Endothelial cell (in vitro differentiated cells): ENCODE data around the gene VPS41. TPM values are rescaled to one million over a fixed set of nuclear protein-coding genes. Genes with fewer than 3 reads are reported as not detected.
"Not testable (repeated sequence)": the region's sequence is repeated elsewhere in the genome, so short reads cannot be mapped to it uniquely, and the experiment has no call there.

Source experiments
- DNase-seq: peaks from one replicate; pipeline ENCODE4 v3.0.0; 2021; ENCODE audit warnings: low spot score
- H3K27ac Mint-ChIP-seq: one replicate; pipeline ENCODE4 v1.8.0; 2021; ENCODE audit warnings: mixed read lengths, inconsistent platforms; ENCODE audit not compliant: unreplicated experiment
- H3K27me3 Mint-ChIP-seq: one replicate; pipeline ENCODE4 v1.8.0; 2021; ENCODE audit warnings: mild to moderate bottlenecking, moderate library complexity, mixed read lengths, inconsistent platforms; ENCODE audit not compliant: unreplicated experiment
- H3K36me3 Mint-ChIP-seq: one replicate; pipeline ENCODE4 v1.8.0; 2021; ENCODE audit warnings: mild to moderate bottlenecking, low read depth, mixed read lengths, inconsistent platforms; ENCODE audit not compliant: unreplicated experiment
- H3K4me1 Mint-ChIP-seq: one replicate; pipeline ENCODE4 v1.8.0; 2021; ENCODE audit warnings: mild to moderate bottlenecking, mixed read lengths, inconsistent platforms; ENCODE audit not compliant: unreplicated experiment
- H3K4me3 Mint-ChIP-seq: one replicate; pipeline ENCODE4 v1.8.0; 2021; ENCODE audit warnings: mild to moderate bottlenecking, mixed read lengths, inconsistent platforms; ENCODE audit not compliant: unreplicated experiment
- H3K9me3 Mint-ChIP-seq: one replicate; pipeline ENCODE4 v1.8.0; 2021; ENCODE audit warnings: mixed read lengths, inconsistent platforms; ENCODE audit not compliant: unreplicated experiment
- total RNA-seq: library from RNA; stranded (reverse); fragmentation: NEBNext Ultra II Directional; extraction: Animal tissue kit (Norgen Biotek cat#: 25700); gene quantifications from one replicate; pipeline ENCODE4 v1.2.1, GENCODE V29; 2021; ENCODE audit not compliant: unreplicated experiment
- TF ChIP-seq, protein P1 (sequence below): fragments of 200-600 bp; sonication (generic); IDR thresholded peaks from one replicate; pipeline ENCODE4 v1.5.0; 2021; ENCODE audit warnings: antibody characterized with exemption; ENCODE audit not compliant: unreplicated experiment

Gene VPS41
- total RNA-seq, 1 donor from 2014 or later: 104 TPM

DNA sequence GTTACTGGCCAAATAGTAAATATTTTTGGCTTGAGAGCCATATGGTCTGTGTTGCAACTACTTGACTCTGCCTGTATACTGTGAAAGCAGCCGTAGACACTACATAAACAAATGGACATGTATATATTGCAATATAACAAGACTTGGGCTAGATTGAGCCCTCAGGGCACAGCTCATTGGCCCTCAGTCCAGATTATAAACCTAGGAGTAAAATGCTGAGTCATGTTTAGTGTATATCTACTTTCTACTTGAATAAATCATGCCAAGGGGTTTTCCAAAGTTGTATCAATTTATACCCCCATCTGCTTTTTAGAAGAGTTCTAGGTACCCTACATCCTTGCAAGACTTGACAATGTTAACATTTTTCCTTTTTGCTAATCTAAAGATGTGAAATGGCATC, 41.3 kb upstream of the VPS41 start:
- no peaks in the 10 kb centered on the region for H3K27me3 Mint-ChIP-seq
- H3K4me1 Mint-ChIP-seq: no peaks in the 10 kb centered on the region
- no peaks in the 10 kb centered on the region for H3K36me3 Mint-ChIP-seq
- no peaks in the 10 kb centered on the region for H3K9me3 Mint-ChIP-seq
- no peak overlapping the region for H3K27ac Mint-ChIP-seq
- H3K4me3 Mint-ChIP-seq: no peak overlapping the region
- TF ChIP-seq, protein P1, sequence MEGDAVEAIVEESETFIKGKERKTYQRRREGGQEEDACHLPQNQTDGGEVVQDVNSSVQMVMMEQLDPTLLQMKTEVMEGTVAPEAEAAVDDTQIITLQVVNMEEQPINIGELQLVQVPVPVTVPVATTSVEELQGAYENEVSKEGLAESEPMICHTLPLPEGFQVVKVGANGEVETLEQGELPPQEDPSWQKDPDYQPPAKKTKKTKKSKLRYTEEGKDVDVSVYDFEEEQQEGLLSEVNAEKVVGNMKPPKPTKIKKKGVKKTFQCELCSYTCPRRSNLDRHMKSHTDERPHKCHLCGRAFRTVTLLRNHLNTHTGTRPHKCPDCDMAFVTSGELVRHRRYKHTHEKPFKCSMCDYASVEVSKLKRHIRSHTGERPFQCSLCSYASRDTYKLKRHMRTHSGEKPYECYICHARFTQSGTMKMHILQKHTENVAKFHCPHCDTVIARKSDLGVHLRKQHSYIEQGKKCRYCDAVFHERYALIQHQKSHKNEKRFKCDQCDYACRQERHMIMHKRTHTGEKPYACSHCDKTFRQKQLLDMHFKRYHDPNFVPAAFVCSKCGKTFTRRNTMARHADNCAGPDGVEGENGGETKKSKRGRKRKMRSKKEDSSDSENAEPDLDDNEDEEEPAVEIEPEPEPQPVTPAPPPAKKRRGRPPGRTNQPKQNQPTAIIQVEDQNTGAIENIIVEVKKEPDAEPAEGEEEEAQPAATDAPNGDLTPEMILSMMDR: no peak
- DNase-seq: no peak

DNA sequence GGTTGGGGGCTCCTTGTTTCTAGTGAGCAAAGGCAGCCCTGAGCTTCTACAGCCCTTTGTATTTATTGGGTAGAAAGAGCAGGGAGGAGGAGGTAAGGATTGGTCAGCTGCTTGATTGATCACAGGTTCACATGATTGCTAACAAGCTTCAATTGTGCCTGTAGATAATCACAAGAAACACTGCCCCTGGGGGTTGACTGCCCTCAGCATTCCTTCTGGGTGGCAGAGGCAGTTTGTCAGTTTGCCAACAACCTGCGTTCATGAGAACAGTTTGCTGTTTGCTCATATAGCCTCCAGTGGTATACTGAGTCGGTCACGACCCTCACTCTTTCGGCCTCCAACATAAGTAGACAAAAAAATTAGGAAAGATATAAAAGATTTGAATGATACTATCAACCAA, 38.5 kb upstream of the VPS41 start:
- DNase-seq, H3K4me1 Mint-ChIP-seq, H3K27ac Mint-ChIP-seq, H3K27me3 Mint-ChIP-seq, H3K9me3 Mint-ChIP-seq, H3K36me3 Mint-ChIP-seq, H3K4me3 Mint-ChIP-seq: not testable (repeated sequence)

DNA sequence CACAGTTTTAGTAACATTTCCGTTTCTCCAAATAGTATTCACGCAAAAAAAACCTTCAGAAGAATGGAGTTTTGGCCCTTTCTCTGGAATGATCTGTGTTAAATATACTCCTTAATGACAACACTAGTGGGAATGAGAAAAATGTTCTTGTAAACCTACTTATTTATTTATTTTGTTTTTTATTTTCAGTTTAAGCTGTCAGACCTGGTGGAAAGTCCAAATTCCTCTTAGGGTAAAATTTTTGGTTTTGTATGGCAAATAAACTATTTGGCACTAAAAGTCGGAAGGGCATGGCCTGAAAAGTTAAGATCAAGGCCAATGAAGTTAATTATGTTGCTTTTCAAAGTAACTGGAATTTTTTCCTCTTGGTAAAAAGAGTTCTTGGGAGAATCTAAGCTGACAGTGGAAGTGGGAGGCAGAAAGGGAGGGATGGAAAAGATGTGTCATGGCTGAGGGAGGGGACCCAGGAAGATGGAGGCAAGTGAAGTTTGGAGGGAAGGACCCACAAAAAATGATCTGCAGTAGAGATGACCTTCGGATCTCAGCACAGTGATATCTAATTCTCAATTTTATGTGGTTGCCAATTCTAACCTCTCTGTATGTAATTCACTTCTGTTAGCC, 33.5 kb upstream of the VPS41 start:
- TF ChIP-seq, protein P1: no peak
- no peak overlapping the region for H3K4me3 Mint-ChIP-seq
- no peak for DNase-seq
- no peaks in the 10 kb centered on the region for H3K27me3 Mint-ChIP-seq
- H3K4me1 Mint-ChIP-seq: no peaks in the 10 kb centered on the region
- no peak overlapping the region for H3K27ac Mint-ChIP-seq
- H3K36me3 Mint-ChIP-seq: no peaks in the 10 kb centered on the region
- no peaks in the 10 kb centered on the region for H3K9me3 Mint-ChIP-seq

DNA sequence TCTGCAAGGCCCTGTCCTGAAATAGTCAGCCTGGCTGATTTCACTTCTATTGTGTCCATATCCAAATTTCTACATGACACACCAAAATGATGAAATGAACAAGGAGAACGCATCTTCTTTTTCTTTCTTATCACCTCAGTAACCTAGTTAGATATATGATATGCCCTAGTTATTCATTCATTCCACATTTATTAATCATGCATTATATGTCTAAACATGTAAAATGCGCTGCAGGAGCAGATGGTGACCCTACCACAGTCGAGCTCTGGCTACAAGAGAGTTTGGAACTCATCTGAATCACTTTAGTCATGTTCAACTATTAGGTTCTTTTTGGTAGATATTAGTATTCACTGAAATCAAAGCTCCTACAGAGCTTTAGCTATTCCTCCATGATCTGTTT, 31.8 kb upstream of the VPS41 start:
- no peak for DNase-seq
- Mint-ChIP-seq H3K27me3 (no peaks in the 10 kb centered on the region), H3K36me3 (no peaks in the 10 kb centered on the region), H3K4me1 (no peaks in the 10 kb centered on the region), H3K4me3 (no peak overlapping the region), H3K27ac (no peak overlapping the region), H3K9me3 (no peaks in the 10 kb centered on the region)
- TF ChIP-seq, protein P1: no peak

DNA sequence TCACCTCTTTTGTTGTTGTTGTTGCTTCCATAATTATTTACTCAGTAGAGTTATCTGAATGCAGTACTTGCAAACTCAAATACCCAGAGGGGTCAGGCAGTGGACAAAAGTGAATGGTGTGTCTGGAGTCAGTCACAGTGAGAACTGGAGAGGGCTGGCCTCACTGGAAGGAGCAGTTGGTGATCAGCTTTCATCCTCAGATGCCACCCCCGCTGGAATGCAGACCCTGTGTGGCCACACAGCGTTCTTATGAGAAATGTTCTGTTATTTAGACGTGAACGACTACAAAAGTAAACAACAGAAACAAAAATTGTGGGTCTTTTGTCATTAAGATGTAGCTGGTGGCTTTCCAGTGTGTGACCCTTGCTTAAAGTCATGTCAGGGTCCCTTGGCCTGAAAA, 29.6 kb upstream of the VPS41 start:
- H3K4me3 Mint-ChIP-seq: no peak overlapping the region
- no peaks in the 10 kb centered on the region for H3K36me3 Mint-ChIP-seq
- no peak for DNase-seq
- no peaks in the 10 kb centered on the region for H3K9me3 Mint-ChIP-seq
- no peaks in the 10 kb centered on the region for H3K4me1 Mint-ChIP-seq
- TF ChIP-seq, protein P1: no peak
- H3K27ac Mint-ChIP-seq: no peak overlapping the region
- no peaks in the 10 kb centered on the region for H3K27me3 Mint-ChIP-seq
